Loucy (cell line): ENCODE results near the gene CMTR2.

Source experiments
- H2AFZ ChIP-seq: fragments of 200-600 bp; sonication (generic); 2 replicates; pipeline ENCODE4 v1.6.0; 2016; ENCODE audit warnings: antibody characterized with exemption, mild to moderate bottlenecking, low read length, moderate library complexity
- H3F3A ChIP-seq: fragments of 200-600 bp; 2 replicates; pipeline ENCODE4 v1.6.0; 2016; ENCODE audit warnings: antibody characterized with exemption, low read depth, mild to moderate bottlenecking
- H3K27me3 ChIP-seq: fragments of 200-600 bp; sonication (generic); 2 replicates; pipeline ENCODE4 v1.6.1; 2014; ENCODE audit warnings: low read length, mild to moderate bottlenecking; ENCODE audit not compliant: insufficient read depth, poor library complexity, severe bottlenecking
- H3K36me3 ChIP-seq: fragments of 200-600 bp; sonication (generic); 2 replicates; pipeline ENCODE4 v1.6.1; 2016; ENCODE audit warnings: low read length; ENCODE audit not compliant: insufficient read depth
- H3K4me1 ChIP-seq: fragments of 200-600 bp; sonication (generic); 2 replicates; pipeline ENCODE4 v1.5.1; 2014; ENCODE audit warnings: low read length, mild to moderate bottlenecking; ENCODE audit not compliant: insufficient read depth, poor library complexity, severe bottlenecking
- H3K4me2 ChIP-seq: fragments of 200-600 bp; sonication (generic); 2 replicates; pipeline ENCODE4 v1.6.0; 2014; ENCODE audit warnings: antibody characterized with exemption, low read length, low read depth, mild to moderate bottlenecking; ENCODE audit not compliant: poor library complexity, severe bottlenecking
- H3K4me3 ChIP-seq: fragments of 200-600 bp; sonication (generic); 2 replicates; pipeline ENCODE4 v1.5.1; 2014; ENCODE audit warnings: low read length, mild to moderate bottlenecking, mixed read lengths; ENCODE audit not compliant: poor library complexity, severe bottlenecking
- H3K79me2 ChIP-seq: fragments of 200-600 bp; sonication (generic); 2 replicates; pipeline ENCODE4 v1.6.1; 2014; ENCODE audit warnings: low read length; ENCODE audit not compliant: insufficient read depth
- H3K9ac ChIP-seq: fragments of 200-600 bp; sonication (generic); 2 replicates; pipeline ENCODE4 v1.6.0; 2014; ENCODE audit warnings: mild to moderate bottlenecking, low read depth, low read length, moderate library complexity; ENCODE audit not compliant: poor library complexity, severe bottlenecking
- H3K9me2 ChIP-seq: fragments of 200-600 bp; sonication (generic); replicated peaks from 2 replicates; pipeline ENCODE4 v1.6.1; 2016; ENCODE audit warnings: low read depth, low read length, mixed read lengths
- H3K9me3 ChIP-seq: fragments of 200-600 bp; sonication (generic); 2 replicates; pipeline ENCODE4 v1.6.1; 2014; ENCODE audit warnings: mild to moderate bottlenecking, antibody characterized with exemption, low read length, low read depth; ENCODE audit not compliant: insufficient read depth
- H4K20me1 ChIP-seq: fragments of 200-600 bp; sonication (generic); 2 replicates; pipeline ENCODE4 v1.6.0; 2014; ENCODE audit warnings: antibody characterized with exemption, low read length, mild to moderate bottlenecking; ENCODE audit not compliant: insufficient read depth, poor library complexity, severe bottlenecking
- CTCF ChIP-seq: fragments of 200-600 bp; sonication (generic); conservative IDR thresholded peaks from 2 replicates; pipeline ENCODE4 v1.5.1; 2014; ENCODE audit warnings: mild to moderate bottlenecking, antibody characterized with exemption, low read length
- EZH2phosphoT487 ChIP-seq: fragments of 200-600 bp; IDR thresholded peaks from 2 replicates; pipeline ENCODE4 v1.6.1; 2018; ENCODE audit warnings: antibody characterized with exemption, mild to moderate bottlenecking, moderate library complexity, borderline replicate concordance

CMTR2 gene

GRCh38 chr16:71262391-71262790 is 26.8 kb downstream of the CMTR2 start:
- TF ChIP-seq CTCF (no peak), EZH2phosphoT487 (no peak)
- H3K9ac ChIP-seq = no peak overlapping the region
- no peaks in the 10 kb centered on the region for H3K9me3 ChIP-seq
- no peak overlapping the region for H2AFZ ChIP-seq
- H3K4me1 ChIP-seq = no peaks in the 10 kb centered on the region
- no peaks in the 10 kb centered on the region for H3K27me3 ChIP-seq
- H4K20me1 ChIP-seq = no peaks in the 10 kb centered on the region
- H3K4me2 ChIP-seq = no peak overlapping the region
- no peaks in the 10 kb centered on the region for H3K79me2 ChIP-seq
- H3K4me3 ChIP-seq = no peak overlapping the region
- no peaks in the 10 kb centered on the region for H3F3A ChIP-seq
- no peaks in the 10 kb centered on the region for H3K36me3 ChIP-seq
- H3K9me2 ChIP-seq = no peaks in the 10 kb centered on the region

DNA sequence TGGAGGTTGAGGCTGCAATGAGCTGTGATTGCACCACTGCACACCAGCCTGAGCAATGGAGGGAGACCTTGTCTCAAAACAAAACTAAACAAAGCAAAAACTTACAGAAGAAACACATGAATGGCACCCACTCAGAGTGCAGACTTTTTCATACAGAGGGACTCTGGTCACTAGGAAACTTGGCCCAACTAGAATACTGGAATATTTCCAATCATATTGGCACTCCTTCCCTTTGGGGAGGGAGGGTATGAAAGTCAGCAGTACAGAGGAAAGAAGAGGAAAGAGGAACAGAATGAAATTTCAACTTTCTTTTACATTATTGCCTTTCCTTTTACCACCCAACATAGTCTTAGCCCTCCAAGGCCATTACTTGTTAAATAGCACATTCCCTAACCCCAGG is 28.2 kb downstream of the CMTR2 start:
- Histone ChIP-seq H3K27me3 (no peaks in the 10 kb centered on the region), H3K9me2 (no peaks in the 10 kb centered on the region), H3K4me3 (no peak overlapping the region), H3F3A (no peaks in the 10 kb centered on the region), H2AFZ (no peak overlapping the region), H3K79me2 (no peaks in the 10 kb centered on the region), H3K9me3 (no peaks in the 10 kb centered on the region), H3K4me2 (no peak overlapping the region), H3K9ac (no peak overlapping the region), H3K4me1 (no peaks in the 10 kb centered on the region), H3K36me3 (no peaks in the 10 kb centered on the region), H4K20me1 (no peaks in the 10 kb centered on the region)
- no peak for TF ChIP-seq EZH2phosphoT487
- TF ChIP-seq CTCF = no peak

DNA sequence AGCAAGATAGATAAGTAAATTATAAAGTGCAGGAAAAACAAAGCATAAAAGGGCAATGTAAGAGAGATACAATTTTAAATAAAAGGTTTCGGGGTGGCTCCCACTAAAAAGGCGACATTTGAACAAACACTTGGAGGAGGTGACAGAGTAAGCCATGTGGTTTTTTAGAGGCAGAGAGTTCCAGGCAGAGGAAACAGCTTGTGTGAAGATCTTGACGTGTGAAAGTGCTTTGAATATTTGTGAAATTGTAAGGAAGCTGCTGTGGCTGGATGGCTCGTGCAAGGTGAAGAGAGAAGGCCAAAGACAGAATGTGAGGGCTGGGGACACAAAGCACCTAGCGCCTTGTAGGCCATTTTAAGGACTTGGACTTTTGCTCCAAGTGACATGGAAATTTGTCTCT is 30.1 kb downstream of the CMTR2 start:
- H2AFZ ChIP-seq = no peak overlapping the region
- H3K9me2 ChIP-seq = no peaks in the 10 kb centered on the region
- no peak for TF ChIP-seq CTCF
- TF ChIP-seq EZH2phosphoT487 = no peak
- no peaks in the 10 kb centered on the region for H3K79me2 ChIP-seq
- H3F3A ChIP-seq = no peaks in the 10 kb centered on the region
- no peaks in the 10 kb centered on the region for H3K9me3 ChIP-seq
- no peak overlapping the region for H3K4me3 ChIP-seq
- H3K27me3 ChIP-seq = no peaks in the 10 kb centered on the region
- no peaks in the 10 kb centered on the region for H3K4me1 ChIP-seq
- no peak overlapping the region for H3K4me2 ChIP-seq
- no peaks in the 10 kb centered on the region for H4K20me1 ChIP-seq
- H3K36me3 ChIP-seq = no peaks in the 10 kb centered on the region
- no peak overlapping the region for H3K9ac ChIP-seq
